GM19238 (cell line): ENCODE measurements around the gene AHSA1.
"Not testable (repeated sequence)": the region's sequence is repeated elsewhere in the genome, so short reads cannot be mapped to it uniquely, and the experiment has no call there.

ENCODE experiments used
- DNase-seq: peaks from one replicate; pipeline ENCODE4 v3.0.0; 2011; ENCODE audit warnings: low spot score; ENCODE audit not compliant: insufficient read length

AHSA1 gene

GRCh38 chr14:77457522-77458248 lies at the start of gene AHSA1, which contains the start of gene VIPAS39:
TSS of gene AHSA1 (plus strand) at chr14:77458093. CDS start at chr14:77458190, 97 bp downstream.
TSS of gene VIPAS39 (minus strand) at chr14:77457601. CDS start at chr14:77454102, 3,499 bp downstream.
- DNase-seq, result peak; percentile 80

GRCh38 chr14:77409131-77409533 lies 48.8 kb upstream of the AHSA1 start:
- DNase-seq, result no peak

GRCh38 chr14:77415403-77416030 lies 42.4 kb upstream of the AHSA1 start:
- not testable (repeated sequence) for DNase-seq

- not testable (repeated sequence) for DNase-seq
These were observed 41.8 kb upstream of the AHSA1 start for GRCh38 chr14:77416098-77416497.

- DNase-seq, result no peak
These were observed 41.1 kb upstream of the AHSA1 start for GRCh38 chr14:77416836-77417235.

GRCh38 chr14:77421201-77421600 lies 36.7 kb upstream of the AHSA1 start:
- no peak for DNase-seq

- DNase-seq, result no peak
These were observed 34.5 kb upstream of the AHSA1 start, which contains the start of gene NOXRED1 for GRCh38 chr14:77423423-77423822. TSS of gene NOXRED1 (minus strand) at chr14:77423523. CDS start at chr14:77422889, 634 bp downstream.

GRCh38 chr14:77424862-77425261 lies 33.0 kb upstream of the AHSA1 start:
- no peak for DNase-seq

GRCh38 chr14:77426396-77426795 lies 31.5 kb upstream of the AHSA1 start:
- DNase-seq, result no peak

- no peak for DNase-seq
These were observed 21.9 kb upstream of the AHSA1 start for GRCh38 chr14:77436042-77436441.

- DNase-seq, result no peak
These were observed 19.3 kb upstream of the AHSA1 start for GRCh38 chr14:77438596-77438995.

- no peak for DNase-seq
These were observed 18.0 kb upstream of the AHSA1 start for GRCh38 chr14:77439861-77440260.

- DNase-seq, result no peak
These were observed 15.7 kb upstream of the AHSA1 start for GRCh38 chr14:77442196-77442595.

GRCh38 chr14:77455966-77456640 lies 1.8 kb upstream of the AHSA1 start:
- DNase-seq, result no peak

- no peak for DNase-seq
These were observed 775 bp upstream of the AHSA1 start for GRCh38 chr14:77457115-77457521.

GRCh38 chr14:77458249-77458950 lies 507 bp downstream of the AHSA1 start:
- DNase-seq, result peak; percentile 15

GRCh38 chr14:77459072-77459723 lies 1.3 kb downstream of the AHSA1 start:
- peak; percentile 20 for DNase-seq

- DNase-seq, result no peak
These were observed 9.9 kb downstream of the AHSA1 start for GRCh38 chr14:77467801-77468200.

GRCh38 chr14:77469067-77469505 lies 11.2 kb downstream of the AHSA1 start:
- no peak for DNase-seq

- no peak for DNase-seq
These were observed 11.6 kb downstream of the AHSA1 start for GRCh38 chr14:77469539-77469938.
